ENCODE data around the gene PRM1. TPM values are rescaled to one million over a fixed set of nuclear protein-coding genes. Genes with fewer than 3 reads are reported as not detected.

PRM1 gene
- total and polyA plus RNA-seq, 2 of the 8 experiments (the other 6 are each of a cell fraction or from before 2014, with no cell fraction given): 0.54 to 0.82 TPM

DNA sequence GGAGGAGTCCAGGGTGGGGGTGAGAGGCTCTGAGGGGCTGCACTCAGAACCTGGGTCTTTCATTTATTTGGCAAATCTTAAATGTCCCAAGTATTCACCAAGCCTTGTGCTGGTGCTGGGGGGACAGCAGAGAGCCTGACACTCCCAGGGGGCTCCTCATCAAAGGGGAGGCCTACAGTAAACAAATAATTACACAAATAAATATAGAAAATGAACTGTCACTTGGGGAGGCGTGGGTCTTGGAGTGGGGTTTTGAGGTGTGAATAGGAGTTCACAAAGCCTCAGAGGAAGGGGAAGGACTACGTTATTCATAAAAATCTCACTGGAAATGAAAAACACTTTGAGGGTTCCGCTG lies 15.2 kb upstream of the PRM1 start:
- no peak overlapping the region for H4K8ac ChIP-seq (ENCODE audit: extremely low read depth, insufficient read depth, low read length)
- H3K9ac ChIP-seq (replicated peaks in 1 of 4; ENCODE audit: extremely low read depth in 1 of 4, low read depth in 3 of 4, low read length in 3 of 4): no peak overlapping the region
- peaks cover 5 to 12% (median 9%) of the 10 kb centered on the region in 4 experiments for H3K4me1 ChIP-seq (replicated peaks in 1 of 4; ENCODE audit: control insufficient read depth in 3 of 4, insufficient read depth in 4 of 4, low read length in 3 of 4)
- no peak for FAIRE-seq
- no peak overlapping the region for H3K4me2 ChIP-seq (ENCODE audit: insufficient read depth in 1 of 2, low read depth in 2 of 2, low read length in 2 of 2)
- no peak overlapping the region for H2AK5ac ChIP-seq (ENCODE audit: low read depth, low read length)
- H3K79me1 ChIP-seq (ENCODE audit: low read depth, low read length): no peaks in the 10 kb centered on the region
- no peak overlapping the region for H2BK15ac ChIP-seq (ENCODE audit: low read length)
- no peak overlapping the region for H3K14ac ChIP-seq (ENCODE audit: insufficient read length)
- TF ChIP-seq, protein P1, sequence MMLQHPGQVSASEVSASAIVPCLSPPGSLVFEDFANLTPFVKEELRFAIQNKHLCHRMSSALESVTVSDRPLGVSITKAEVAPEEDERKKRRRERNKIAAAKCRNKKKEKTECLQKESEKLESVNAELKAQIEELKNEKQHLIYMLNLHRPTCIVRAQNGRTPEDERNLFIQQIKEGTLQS (IDR thresholded peaks at IDR 0.05; ENCODE audit: insufficient read depth, low read depth, low read length): no peak
- TF ChIP-seq SIN3A (conservative IDR thresholded peaks at IDR 0.05 in 1 of 2, IDR thresholded peaks at IDR 0.05 in 1 of 2; ENCODE audit: low read depth in 1 of 2, low read length in 2 of 2) (no peak), RBBP5 (IDR thresholded peaks at IDR 0.05; ENCODE audit: borderline replicate concordance, low read depth, low read length) (no peak), ASH2L (IDR thresholded peaks at IDR 0.05; ENCODE audit: low read length) (no peak), EZH2 (IDR thresholded peaks at IDR 0.05; ENCODE audit: low read depth, low read length, severe bottlenecking) (no peak), FOSL1 (IDR thresholded peaks at IDR 0.05; ENCODE audit: insufficient read depth, low read depth, low read length) (no peak)
- H3K36me3 ChIP-seq (ENCODE audit: control insufficient read depth in 2 of 4, insufficient read depth in 4 of 4, low read length in 3 of 4): no peaks in the 10 kb centered on the region
- no peaks in the 10 kb centered on the region for H3K27me3 ChIP-seq (replicated peaks in 1 of 4; ENCODE audit: control insufficient read depth in 3 of 4, extremely low read depth in 1 of 4, insufficient read depth in 3 of 4, low read length in 3 of 4)
- no peak overlapping the region for H3K4ac ChIP-seq (replicated peaks; ENCODE audit: insufficient read length, low read depth, low read length)
- H3K56ac ChIP-seq (replicated peaks; ENCODE audit: insufficient read length, low read depth, low read length): no peak overlapping the region
- H3K4me3 ChIP-seq (ENCODE audit: extremely low read depth in 1 of 4, insufficient read depth in 2 of 4, low read depth in 3 of 4, low read length in 4 of 4): no peak overlapping the region
- no peak for DNase-seq (ENCODE audit: low read depth in 1 of 2, low spot score in 2 of 2)
- no peak overlapping the region for H2BK12ac ChIP-seq (ENCODE audit: low read depth, low read length)
- no peak overlapping the region for H3K23ac ChIP-seq (ENCODE audit: insufficient read length)
- no peaks in the 10 kb centered on the region for H3K9me3 ChIP-seq (ENCODE audit: insufficient read depth in 2 of 2, low read depth in 1 of 2, low read length in 1 of 2)
- H2BK20ac ChIP-seq (ENCODE audit: low read length): no peak overlapping the region
- H4K91ac ChIP-seq (replicated peaks; ENCODE audit: insufficient read length, low read length): no peak overlapping the region
- ChIA-PET POLR2A (ENCODE audit: partially characterized antibody) (interaction anchor here (1.3 to 2.7 kb wide), 4 partner anchors 10 to 41 kb away, joined by 3 to 11 read pairs (median 3); partner anchors contain the start of gene SOCS1), CTCF (ENCODE audit: partially characterized antibody) (interaction anchor here (1.0 to 3.8 kb wide), 2 partner anchors 16 to 39 kb away, joined by 3 to 13 read pairs; partner anchors contain the start of gene SOCS1)
- no peaks in the 10 kb centered on the region for H4K20me1 ChIP-seq (replicated peaks in 1 of 2; ENCODE audit: control insufficient read depth in 1 of 2, insufficient read depth in 2 of 2, low read length in 2 of 2)
- H3K27ac ChIP-seq (ENCODE audit: low read depth, low read length): no peak overlapping the region
- no peak overlapping the region for H2AFZ ChIP-seq (ENCODE audit: low read length)
- H4K5ac ChIP-seq (ENCODE audit: insufficient read length, low read depth, low read length): no peak overlapping the region
- no peaks in the 10 kb centered on the region for H3K23me2 ChIP-seq (ENCODE audit: low read depth, low read length)
- WGBS, 2 experiments (ENCODE audit: extremely low coverage in 1 of 2, insufficient coverage in 1 of 2, insufficient read length in 1 of 2, insufficient replicate concordance in 2 of 2, low coverage in 1 of 2, low lambda C conversion rate in 2 of 2, missing lambda C conversion rate in 1 of 2): 79% methylated on average over 3 of the region's 3 CpGs; no CpG with 5 or more reads in 1 of the 2 experiments
- H2BK120ac ChIP-seq (replicated peaks; ENCODE audit: low read depth, low read length): no peak overlapping the region
- H3K79me2 ChIP-seq (ENCODE audit: control insufficient read depth in 1 of 2, insufficient read depth in 2 of 2, low read length in 2 of 2): no peaks in the 10 kb centered on the region
- no peak overlapping the region for H2BK5ac ChIP-seq (ENCODE audit: low read depth, low read length)
- H3K18ac ChIP-seq (ENCODE audit: extremely low read depth, low read length): no peak overlapping the region

All from H1 (cell line).